Measurements from ENCODE around the gene NRXN3.
"Not testable (repeated sequence)": the region's sequence is repeated elsewhere in the genome, so short reads cannot be mapped to it uniquely, and the experiment has no call there.

NRXN3 gene

DNA sequence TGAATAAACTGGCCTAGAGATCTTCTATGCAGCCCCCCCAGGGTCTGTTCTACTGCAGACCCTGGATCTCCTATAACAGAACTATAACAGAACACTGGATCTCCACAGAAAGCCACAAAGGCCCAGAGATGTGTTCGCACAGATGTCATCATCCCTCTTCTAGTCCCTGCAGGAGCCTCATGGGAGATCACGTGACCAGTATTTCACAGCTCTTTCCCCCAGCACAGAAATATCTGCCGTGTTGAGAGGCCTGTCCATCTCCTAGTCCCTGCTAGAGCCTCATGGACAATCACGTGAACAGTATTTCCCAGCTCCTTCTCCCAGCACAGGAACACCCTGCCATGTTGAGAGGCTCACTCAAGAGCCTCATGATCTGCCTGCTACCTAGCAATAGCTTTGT is 331.7 kb downstream of the NRXN3 start:
- no peak for DNase-seq

- DNase-seq, result no peak
Measured at GRCh38 chr14:78508023-78508422, 337.9 kb downstream of the NRXN3 start.

- DNase-seq, result no peak
Measured at GRCh38 chr14:78509516-78509915, 339.3 kb downstream of the NRXN3 start.

- DNase-seq, result no peak
Measured at GRCh38 chr14:78512021-78512420, 341.8 kb downstream of the NRXN3 start.

DNA sequence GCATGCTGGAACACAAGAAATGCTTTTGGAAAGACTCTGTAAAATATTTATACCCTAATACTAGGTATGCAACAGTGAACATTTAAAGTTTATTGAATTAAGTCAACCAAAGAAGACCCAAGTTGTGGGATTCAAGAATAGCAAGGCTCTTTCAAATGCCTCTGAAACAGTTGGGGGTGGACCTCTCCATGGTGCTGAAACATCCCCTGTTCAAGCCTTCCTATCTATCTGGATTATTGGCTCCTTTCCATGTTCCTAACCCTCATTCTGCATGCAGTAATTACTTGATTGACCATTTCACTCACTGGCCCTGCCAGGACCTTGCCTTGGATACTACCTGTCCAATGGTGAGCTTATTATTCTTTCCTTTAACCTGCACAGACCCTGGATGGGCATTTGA is 349.7 kb downstream of the NRXN3 start:
- no peak for DNase-seq

GRCh38 chr14:78524196-78524595 is 354.0 kb downstream of the NRXN3 start:
- DNase-seq, result no peak

- DNase-seq, result peak; percentile 97
Measured at GRCh38 chr14:78524766-78525165, 354.6 kb downstream of the NRXN3 start.

GRCh38 chr14:78530078-78530477 is 359.9 kb downstream of the NRXN3 start:
- DNase-seq, result no peak

DNA sequence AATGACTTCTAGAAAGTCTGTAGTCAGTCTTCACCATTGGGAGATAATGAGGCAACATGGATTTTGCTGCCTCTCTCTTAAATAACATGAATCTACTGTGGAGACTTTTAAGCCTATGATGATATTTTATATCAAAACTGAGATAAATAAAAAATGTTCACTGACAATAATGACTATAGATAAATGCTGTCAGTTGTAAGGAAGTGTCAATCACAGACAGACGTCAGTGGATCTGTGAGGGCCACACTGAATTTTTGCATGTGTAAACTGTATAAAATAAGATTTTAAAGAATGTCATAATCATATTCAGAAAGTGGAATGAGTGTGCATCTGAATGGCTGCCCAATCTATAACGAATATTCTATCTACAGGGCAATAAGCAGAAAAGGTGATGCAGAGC is 364.0 kb downstream of the NRXN3 start:
- no peak for DNase-seq

DNA sequence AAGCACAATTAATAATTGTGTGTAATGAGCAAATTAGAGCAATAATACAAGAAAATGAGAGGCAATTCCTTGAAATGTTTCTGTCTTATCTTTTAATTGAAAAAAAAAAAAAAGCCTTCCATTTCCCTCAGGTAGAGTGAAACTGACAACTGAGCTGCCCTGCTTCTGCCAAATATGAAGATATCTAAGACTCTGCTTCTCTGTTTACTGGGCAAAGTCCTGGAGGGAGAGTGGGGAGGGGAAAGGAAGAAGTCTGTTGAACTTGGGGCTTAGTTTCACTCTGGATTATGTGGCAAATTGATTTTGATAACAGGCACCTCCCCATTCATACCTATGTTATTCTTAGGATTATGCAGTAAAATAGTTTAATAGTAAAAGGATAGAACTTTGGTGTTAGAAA is 364.9 kb downstream of the NRXN3 start:
- DNase-seq, result no peak

DNA sequence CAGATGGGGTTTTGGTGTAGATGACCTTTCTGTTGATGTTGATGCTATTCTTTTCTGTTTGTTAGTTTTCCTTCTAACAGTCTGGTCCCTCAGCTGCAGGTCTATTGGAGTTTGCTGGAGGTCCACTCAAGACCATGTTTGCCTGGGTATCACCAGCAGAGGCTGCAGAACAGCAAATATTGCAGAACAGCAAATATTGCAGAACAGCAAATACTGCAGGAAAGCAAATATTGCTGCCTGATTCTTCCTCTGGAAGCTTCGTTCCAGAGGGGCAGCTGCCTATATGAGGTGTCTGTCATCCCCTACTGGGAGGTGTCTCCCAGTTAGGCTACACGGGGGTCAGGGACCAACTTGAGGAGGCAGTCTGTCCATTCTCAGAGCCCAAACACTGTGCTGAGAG is 371.6 kb downstream of the NRXN3 start:
- DNase-seq, result not testable (repeated sequence)

DNA sequence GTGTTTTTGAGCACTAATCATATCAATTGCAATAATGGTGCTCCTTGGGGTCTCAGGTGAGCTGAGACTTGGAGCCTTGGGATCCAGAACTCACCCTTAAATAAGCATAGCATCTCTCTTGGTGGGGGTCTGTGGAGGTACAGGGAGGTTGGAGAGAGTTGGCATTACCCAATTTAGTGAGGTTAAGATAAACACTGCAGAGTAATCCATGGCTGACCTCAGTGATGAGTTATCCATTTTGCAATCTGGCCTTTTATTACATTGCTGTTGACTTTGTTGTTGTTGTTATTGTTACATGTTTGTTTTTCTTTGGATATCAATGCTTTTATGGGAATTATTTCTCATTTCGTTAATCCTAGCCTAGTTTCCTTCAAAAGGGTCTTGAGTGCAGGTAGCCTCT is 373.3 kb downstream of the NRXN3 start:
- DNase-seq, result no peak

- no peak for DNase-seq
Measured at GRCh38 chr14:78561074-78561473, 390.9 kb downstream of the NRXN3 start.

DNA sequence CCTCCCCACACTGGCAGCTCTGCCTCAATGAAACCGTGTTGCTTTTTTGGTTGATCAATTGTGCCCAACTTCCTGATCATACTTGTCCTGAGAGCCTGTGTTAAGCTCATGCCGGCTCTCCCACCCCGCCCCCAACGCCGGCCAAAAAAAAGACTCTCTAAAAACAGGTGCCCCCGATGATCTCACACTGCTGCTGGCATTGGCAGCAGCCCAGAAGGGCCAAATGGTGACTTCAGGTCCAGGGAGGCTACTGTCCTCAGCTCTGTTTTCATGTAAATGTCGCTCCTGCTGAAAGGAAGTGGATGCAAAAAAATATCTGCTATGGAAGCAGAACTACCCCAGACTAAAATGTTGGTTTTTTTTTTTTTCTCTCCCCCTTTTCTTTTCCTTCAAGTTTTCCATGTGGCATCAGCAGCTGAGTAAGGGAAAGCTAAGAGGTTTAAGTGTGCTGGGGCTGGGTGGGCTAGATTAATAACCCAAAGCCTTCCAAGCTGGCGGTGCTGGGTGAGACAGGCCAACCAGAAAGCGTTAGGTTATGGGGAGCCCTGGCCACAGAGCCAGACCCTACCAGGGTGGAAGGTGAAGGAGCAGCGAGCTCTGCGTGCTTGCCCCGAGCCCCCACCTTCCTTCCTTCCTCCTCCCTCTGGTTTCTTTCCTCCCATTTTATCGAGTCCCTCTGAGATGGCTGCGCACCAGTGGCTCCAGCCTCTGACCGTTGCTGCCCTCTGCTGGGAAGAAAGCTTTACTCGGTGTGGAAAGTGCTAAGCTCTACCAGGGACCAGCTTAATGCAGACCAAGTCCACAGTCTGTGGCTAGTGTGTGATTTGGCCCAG is 396.1 kb downstream of the NRXN3 start:
- peak; percentile 89 for DNase-seq

DNA sequence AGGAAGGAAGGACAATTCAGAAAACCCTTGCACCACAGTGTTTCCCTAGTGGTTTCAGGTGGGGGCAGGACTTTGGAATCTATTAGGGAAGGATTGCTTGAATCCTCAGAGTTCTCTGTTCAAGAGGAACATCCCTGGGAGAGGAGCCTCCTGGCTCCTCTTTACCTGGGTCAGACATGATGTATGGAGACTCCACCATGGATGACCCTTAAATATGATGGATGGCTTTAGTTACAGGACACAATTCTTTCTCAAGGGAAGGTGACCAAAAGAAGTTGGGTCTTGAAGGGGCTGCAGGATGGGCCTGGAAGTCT is 396.6 kb downstream of the NRXN3 start:
- DNase-seq, result no peak

DNA sequence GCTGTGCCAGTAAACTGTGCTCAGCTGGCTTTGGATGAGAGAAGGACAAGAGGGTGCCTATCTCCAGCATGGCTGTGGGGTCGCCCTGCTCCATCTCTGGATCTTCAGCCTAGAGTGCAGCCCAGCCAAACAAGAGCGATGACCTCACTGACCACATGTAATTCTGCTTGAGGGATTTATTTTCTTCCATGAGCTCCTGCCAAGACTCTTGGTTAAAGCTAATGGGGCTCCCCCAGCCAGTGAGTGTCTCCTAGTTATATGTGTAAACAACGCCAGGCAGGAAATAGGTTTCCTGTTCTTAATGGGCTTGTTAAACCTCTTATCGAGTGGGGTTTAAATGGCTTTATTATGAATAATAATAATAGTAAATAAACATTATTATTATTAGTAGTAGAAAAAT is 397.2 kb downstream of the NRXN3 start:
- DNase-seq, result no peak

- not testable (repeated sequence) for DNase-seq
Measured at GRCh38 chr14:78573736-78574135, 403.6 kb downstream of the NRXN3 start.

- no peak for DNase-seq
Measured at GRCh38 chr14:78576437-78577166, 406.4 kb downstream of the NRXN3 start.

DNA sequence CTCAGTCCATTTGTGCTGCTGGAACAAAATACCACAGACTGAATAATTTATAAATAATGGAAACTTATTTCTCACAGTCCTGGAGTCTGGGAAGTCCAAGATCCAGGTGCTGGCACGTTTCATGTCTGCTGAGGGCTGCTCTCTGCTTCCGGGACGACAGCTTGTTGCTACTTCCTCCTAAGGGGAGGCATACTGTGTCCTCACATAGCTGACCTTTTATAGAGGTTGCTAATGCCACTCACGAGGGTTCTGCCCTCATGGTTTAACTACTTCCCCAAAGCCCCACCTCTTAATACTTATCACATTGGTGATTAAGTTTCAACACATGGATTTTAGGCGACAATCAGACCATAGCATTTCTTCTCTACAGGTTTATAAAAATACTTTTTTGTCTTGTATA is 411.1 kb downstream of the NRXN3 start:
- no peak for DNase-seq

DNA sequence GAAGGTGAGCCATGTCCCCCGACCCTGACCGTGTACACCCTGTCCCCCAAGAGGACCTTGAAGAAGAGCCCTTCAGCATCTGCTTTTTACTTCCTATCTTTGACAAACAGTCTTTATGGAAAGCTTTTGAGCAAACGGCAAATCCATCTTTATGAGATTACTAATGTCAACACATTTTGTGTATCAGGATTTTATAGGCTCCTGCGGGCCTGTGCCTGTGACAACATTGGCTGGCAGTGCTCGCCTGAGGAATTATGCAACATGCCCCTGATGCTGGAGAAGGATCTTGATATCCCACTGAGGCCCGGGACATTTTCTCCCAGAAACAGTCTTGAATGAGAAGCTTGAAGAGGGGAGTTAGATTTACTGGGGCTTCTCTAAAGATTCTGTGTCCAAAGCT is 416.5 kb downstream of the NRXN3 start:
- DNase-seq, result no peak

DNA sequence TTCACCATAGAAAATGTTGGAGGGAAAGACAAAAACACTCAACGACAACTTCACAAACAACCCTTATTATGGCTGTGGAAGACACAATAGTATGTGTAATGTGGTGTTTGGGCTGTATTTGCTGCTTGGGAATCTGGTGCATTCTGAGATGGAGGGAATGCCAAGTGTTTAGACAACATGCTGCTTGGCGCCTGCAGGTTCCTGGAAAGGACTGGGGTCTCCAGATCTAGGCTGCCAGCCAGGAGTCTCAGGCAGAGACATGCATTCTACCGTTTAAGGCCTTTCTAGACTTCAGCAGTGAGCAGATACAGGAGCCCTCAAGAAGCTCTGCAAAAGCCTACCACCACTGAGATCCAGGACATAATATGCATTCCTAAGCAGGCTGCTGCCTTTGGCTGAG is 418.7 kb downstream of the NRXN3 start:
- no peak for DNase-seq

- DNase-seq, result no peak
Measured at GRCh38 chr14:78592616-78593219, 422.5 kb downstream of the NRXN3 start.

DNA sequence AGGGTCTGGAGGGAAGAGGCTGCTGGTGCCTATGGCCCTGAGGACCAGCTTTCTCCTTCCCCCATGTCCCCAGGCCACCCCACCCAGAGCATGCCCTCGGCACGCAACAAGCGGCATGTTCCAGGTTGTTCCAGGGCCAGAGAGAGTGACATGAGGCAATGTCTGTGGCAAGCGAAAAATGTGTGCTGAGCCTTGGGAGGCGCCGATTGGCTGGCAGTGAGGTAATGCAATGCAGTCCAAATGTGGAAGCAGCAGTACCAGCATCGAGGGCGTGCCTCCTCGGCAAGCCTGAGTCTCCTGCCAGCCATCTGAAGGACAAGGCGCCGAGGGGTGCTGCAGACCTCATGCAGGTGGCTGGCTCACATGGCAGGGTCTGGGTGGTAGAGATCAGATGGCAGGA is 423.8 kb downstream of the NRXN3 start:
- DNase-seq, result no peak

DNA sequence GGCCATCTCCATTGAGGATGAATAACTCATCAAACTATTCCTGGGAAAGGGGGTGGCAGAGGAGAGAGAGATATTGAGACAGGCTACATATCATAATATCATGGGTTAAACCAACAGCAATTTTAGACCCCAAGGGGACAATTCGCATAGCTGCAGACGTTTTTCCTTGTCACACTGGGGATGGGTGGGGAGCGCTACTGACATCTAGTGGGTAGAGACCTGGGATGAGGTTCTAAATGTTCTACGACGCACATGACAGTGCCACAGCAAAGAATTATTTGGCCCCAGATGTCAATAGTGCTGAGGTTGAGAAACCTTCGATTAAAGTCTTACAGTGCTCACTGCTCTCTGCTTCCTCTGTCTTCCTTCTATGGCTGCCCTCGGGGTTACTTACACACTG is 425.6 kb downstream of the NRXN3 start:
- DNase-seq, result no peak
